Body of pancreas (tissue), 4 donors: ENCODE data around the gene ARHGAP26. TPM values are rescaled to one million over a fixed set of nuclear protein-coding genes. Genes with fewer than 3 reads are reported as not detected.
A peak's percentile ranks its signal among the peaks of the same experiment; 100 is the strongest.

Experiments used
- ATAC-seq: fragments of 150-250 bp; one replicate; pipeline ENCODE4 v1.9.1; 2016
- DNase-seq, 4 donors: peaks; one replicate each; pipeline ENCODE4 v3.0.0-alpha.2; 2019
- H3K27ac ChIP-seq, 4 donors: fragments of 200-600 bp; sonication (generic); 1 replicate in 3 of 4; 2 replicates in 1 of 4; pipeline versions ENCODE4 v1.5.1 to v1.6.1; 2016 to 2019; ENCODE audit warnings: mild to moderate bottlenecking in 1 of 4, mixed read lengths in 1 of 4, moderate library complexity in 1 of 4
- H3K27me3 ChIP-seq, 2 donors: fragments of 200-600 bp; sonication (generic); one replicate each; pipeline ENCODE4 v1.6.0; 2016; ENCODE audit warnings: mild to moderate bottlenecking in 1 of 2
- H3K36me3 ChIP-seq, 2 donors: fragments of 200-600 bp; sonication (generic); replicated peaks in 1 of 2; 2 replicates each; pipeline ENCODE4 v1.5.1; 2016; ENCODE audit warnings: low read depth in 2 of 2; ENCODE audit not compliant: insufficient read depth in 1 of 2
- H3K4me1 ChIP-seq: fragments of 200-600 bp; sonication (generic); one replicate; pipeline ENCODE4 v1.6.0; 2016
- H3K4me3 ChIP-seq, 2 donors: fragments of 200-600 bp; sonication (generic); 1 replicate in 1 of 2; 2 replicates in 1 of 2; pipeline ENCODE4 v1.5.1; 2016 to 2019
- H3K9me3 ChIP-seq, 3 donors: fragments of 200-600 bp; sonication (generic); 1 replicate in 2 of 3; 2 replicates in 1 of 3; pipeline ENCODE4 v1.5.1; 2016
- POLR2A ChIP-seq, 3 donors: fragments of 450-650 bp; IDR thresholded peaks; one replicate each; pipeline ENCODE4 v1.6.1; 2016; ENCODE audit warnings: antibody characterized with exemption in 3 of 3, mild to moderate bottlenecking in 2 of 3
- WGBS, 2 donors: methylation state at CpG; one replicate each; pipeline ENCODE4 v1.1.5; 2017; 5-methylcytosine and 5-hydroxymethylcytosine counted together
- intact Hi-C: fragments of 100-400 bp; cut with DNase I; formaldehyde crosslinking; loops from one replicate; pipeline ENCODE4 v1.15.1; 2023
- total RNA-seq, 2 donors: library from RNA; depleted of rRNA; stranded (reverse); fragments of >200 nt; gene quantifications; one replicate each; pipeline ENCODE4 v1.1.0, GENCODE V29; 2016
- TF ChIP-seq, protein P1 (sequence below), 7 experiments: fragments of 450-650 bp in 4 of 7; fragments of 200-600 bp in 3 of 7; sonication (generic) in 3 of 7; IDR thresholded peaks; one replicate each; pipeline ENCODE4 v1.5.1; 2016 to 2019; ENCODE audit warnings: antibody characterized with exemption in 7 of 7

The ARHGAP26 gene
- total RNA-seq, 2 donors from 2014 or later, result 12.5 to 14.2 TPM

- H3K36me3 ChIP-seq, result no peaks in the 10 kb centered on the region
- H3K27ac ChIP-seq, result no peak overlapping the region
- TF ChIP-seq, protein P1, sequence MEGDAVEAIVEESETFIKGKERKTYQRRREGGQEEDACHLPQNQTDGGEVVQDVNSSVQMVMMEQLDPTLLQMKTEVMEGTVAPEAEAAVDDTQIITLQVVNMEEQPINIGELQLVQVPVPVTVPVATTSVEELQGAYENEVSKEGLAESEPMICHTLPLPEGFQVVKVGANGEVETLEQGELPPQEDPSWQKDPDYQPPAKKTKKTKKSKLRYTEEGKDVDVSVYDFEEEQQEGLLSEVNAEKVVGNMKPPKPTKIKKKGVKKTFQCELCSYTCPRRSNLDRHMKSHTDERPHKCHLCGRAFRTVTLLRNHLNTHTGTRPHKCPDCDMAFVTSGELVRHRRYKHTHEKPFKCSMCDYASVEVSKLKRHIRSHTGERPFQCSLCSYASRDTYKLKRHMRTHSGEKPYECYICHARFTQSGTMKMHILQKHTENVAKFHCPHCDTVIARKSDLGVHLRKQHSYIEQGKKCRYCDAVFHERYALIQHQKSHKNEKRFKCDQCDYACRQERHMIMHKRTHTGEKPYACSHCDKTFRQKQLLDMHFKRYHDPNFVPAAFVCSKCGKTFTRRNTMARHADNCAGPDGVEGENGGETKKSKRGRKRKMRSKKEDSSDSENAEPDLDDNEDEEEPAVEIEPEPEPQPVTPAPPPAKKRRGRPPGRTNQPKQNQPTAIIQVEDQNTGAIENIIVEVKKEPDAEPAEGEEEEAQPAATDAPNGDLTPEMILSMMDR (IDR thresholded peaks at IDR 0.05), result no peak
- TF ChIP-seq POLR2A (IDR thresholded peaks at IDR 0.05), result no peak
- H3K27me3 ChIP-seq, result no peaks in the 10 kb centered on the region
- no peak overlapping the region for H3K4me3 ChIP-seq
- H3K4me1 ChIP-seq, result peaks cover 25% of the 10 kb centered on the region
- H3K9me3 ChIP-seq, result no peaks in the 10 kb centered on the region
- intact Hi-C loops, result no loop called here
- DNase-seq (no peak), ATAC-seq (no peak)
- 86 to 89% methylated on average over 4 to 6 of the region's 6 CpGs for WGBS, 2 donors
Measured at GRCh38 chr5:142841511-142842265, 71.5 kb downstream of the ARHGAP26 start.

- Histone ChIP-seq H3K4me1 (peaks cover 25% of the 10 kb centered on the region), H3K4me3 (no peak overlapping the region), H3K9me3 (no peaks in the 10 kb centered on the region), H3K27ac (no peak overlapping the region), H3K36me3 (no peaks in the 10 kb centered on the region), H3K27me3 (no peaks in the 10 kb centered on the region)
- no peak for TF ChIP-seq POLR2A (IDR thresholded peaks at IDR 0.05)
- TF ChIP-seq, protein P1 (IDR thresholded peaks at IDR 0.05), result no peak
- DNase-seq (no peak), ATAC-seq (no peak)
- 77 to 80% methylated on average over 6 of the region's 6 CpGs for WGBS, 2 donors
- intact Hi-C loops, result no loop called here
Measured at GRCh38 chr5:142842994-142843905, 73.1 kb downstream of the ARHGAP26 start.

DNA sequence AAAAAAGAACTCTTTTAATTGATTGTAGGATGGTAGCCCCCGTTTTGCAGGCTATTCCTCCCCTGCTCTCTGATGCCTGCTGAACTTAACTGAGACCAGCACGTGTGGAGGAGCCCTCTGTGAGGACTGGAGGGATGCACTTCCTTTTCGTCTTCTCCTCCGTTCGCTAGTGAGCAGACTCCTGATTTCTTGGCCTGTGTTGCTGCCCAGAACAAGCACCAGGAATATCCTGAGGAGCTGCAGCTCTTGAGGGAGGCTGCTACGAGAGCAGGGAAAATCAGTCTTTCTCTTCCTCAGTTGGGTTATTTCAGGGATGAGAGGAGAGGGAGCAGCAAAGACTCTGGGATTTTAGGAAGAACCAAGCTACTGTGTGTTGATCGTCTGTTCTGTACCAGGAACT, 74.7 kb downstream of the ARHGAP26 start:
- no peak overlapping the region for H3K4me3 ChIP-seq
- no peak for ATAC-seq
- no peaks in the 10 kb centered on the region for H3K9me3 ChIP-seq
- intact Hi-C loops, result no loop called here
- no peak for DNase-seq
- H3K27me3 ChIP-seq, result no peaks in the 10 kb centered on the region
- H3K36me3 ChIP-seq, result no peaks in the 10 kb centered on the region
- TF ChIP-seq, protein P1 (IDR thresholded peaks at IDR 0.05), result no peak
- TF ChIP-seq POLR2A (IDR thresholded peaks at IDR 0.05), result no peak
- H3K27ac ChIP-seq, result peak overlapping the region in 2 of 4 donors; percentile 56 to 62
- 72 to 77% methylated on average over 7 of the region's 7 CpGs for WGBS, 2 donors
- peaks cover 16% of the 10 kb centered on the region for H3K4me1 ChIP-seq

DNA sequence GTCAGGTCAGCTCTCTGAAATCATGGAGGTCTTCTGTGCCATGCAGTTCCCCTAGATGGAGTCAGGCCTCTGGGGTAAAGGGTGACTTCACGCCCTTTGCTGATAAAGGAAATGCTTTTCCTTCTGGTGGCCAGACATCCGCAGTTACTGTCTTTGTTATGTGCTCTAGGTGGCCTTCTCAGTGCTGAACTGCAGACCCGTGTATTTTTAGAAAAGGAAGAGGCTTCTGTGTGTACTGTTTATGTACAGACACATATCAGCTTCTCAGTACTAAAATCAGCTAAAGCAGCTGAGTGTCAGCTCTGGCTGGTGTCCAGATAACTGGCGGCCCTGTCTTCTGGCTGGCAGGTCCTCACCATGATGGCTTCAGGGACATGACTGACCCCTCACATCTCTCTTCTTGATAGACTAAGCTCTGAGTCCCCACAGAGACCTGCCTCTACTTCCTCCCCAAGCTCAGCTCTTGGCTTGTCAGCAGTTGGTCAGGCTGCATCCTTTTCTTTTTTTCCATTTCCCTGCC, 75.3 kb downstream of the ARHGAP26 start:
- Histone ChIP-seq H3K4me1 (peaks cover 15% of the 10 kb centered on the region), H3K9me3 (no peaks in the 10 kb centered on the region), H3K27ac (peak overlapping the region in 3 of 4 donors; percentile 25 to 62 (median 56)), H3K4me3 (no peak overlapping the region), H3K36me3 (no peaks in the 10 kb centered on the region), H3K27me3 (no peaks in the 10 kb centered on the region)
- intact Hi-C loops, result no loop called here
- DNase-seq (peak in 1 of 4 donors; percentile 30), ATAC-seq (peak; percentile 20)
- 39 to 44% methylated on average over 4 of the region's 4 CpGs for WGBS, 2 donors
- TF ChIP-seq POLR2A (IDR thresholded peaks at IDR 0.05), result no peak
- TF ChIP-seq, protein P1 (IDR thresholded peaks at IDR 0.05), result no peak
